ENCODE results near the gene OR51I2. TPM values are rescaled to one million over a fixed set of nuclear protein-coding genes. Genes with fewer than 3 reads are reported as not detected.

OR51I2 gene
- not detected in 2 replicates for total RNA-seq (ENCODE audit: low replicate concordance)

GRCh38 chr11:5449023-5449422 lies at the start of gene OR51I2:
TSS of gene OR51I2 (plus strand) at chr11:5449323. CDS start at chr11:5453489, 4,166 bp downstream.
- peaks cover 4% of the 10 kb centered on the region for H3K27me3 Mint-ChIP-seq (ENCODE audit: insufficient read depth, low read depth)
- no peak within 1 kb of the TSS for H3K27ac Mint-ChIP-seq
- no peak within 1 kb of the TSS for H3K4me3 Mint-ChIP-seq

GRCh38 chr11:5405173-5405572 lies 44.0 kb upstream of the OR51I2 start:
- Histone ChIP-seq H2AFZ (replicated peaks) (no peak overlapping the region), H3K4me3 (no peak overlapping the region), H3K4me1 (no peaks in the 10 kb centered on the region), H3K27ac (no peak overlapping the region), H3K4me2 (no peak overlapping the region), H3K36me3 (no peaks in the 10 kb centered on the region), H3F3A (ENCODE audit: low read depth) (no peaks in the 10 kb centered on the region), H4K20me1 (ENCODE audit: low read depth) (no peaks in the 10 kb centered on the region), H3K9ac (no peak overlapping the region), H3K27me3 (no peaks in the 10 kb centered on the region), H3K9me3 (ENCODE audit: low read depth) (no peaks in the 10 kb centered on the region), H3K79me2 (ENCODE audit: low read depth) (no peaks in the 10 kb centered on the region)
- no peak overlapping the region for H3K4me3 Mint-ChIP-seq
- no peak overlapping the region for H3K27ac Mint-ChIP-seq
- TF ChIP-seq EZH2phosphoT487 (IDR thresholded peaks at IDR 0.05) (no peak), CTCF (IDR thresholded peaks at IDR 0.05) (no peak), EZH2 (IDR thresholded peaks at IDR 0.05) (no peak)
- no peak for DNase-seq (ENCODE audit: low spot score)
- H3K4me1 Mint-ChIP-seq, result no peaks in the 10 kb centered on the region
- H3K27me3 Mint-ChIP-seq (ENCODE audit: insufficient read depth, low read depth), result no peaks in the 10 kb centered on the region
- H3K9me3 Mint-ChIP-seq, result no peaks in the 10 kb centered on the region
- H3K36me3 Mint-ChIP-seq, result no peaks in the 10 kb centered on the region

More at GRCh38 chr11:5449023-5449422, at the start of gene OR51I2:
- no peak within 1 kb of the TSS for H3K27ac ChIP-seq
- H3K36me3 ChIP-seq, result no peaks in the 10 kb centered on the region
- no peak within 1 kb of the TSS for H3K4me3 ChIP-seq
- H4K20me1 ChIP-seq (ENCODE audit: low read depth), result no peaks in the 10 kb centered on the region
- H3K9ac ChIP-seq, result no peak within 1 kb of the TSS
- H3K9me3 Mint-ChIP-seq, result no peaks in the 10 kb centered on the region
- DNase-seq (ENCODE audit: low spot score), result no peak
- H3K36me3 Mint-ChIP-seq, result no peaks in the 10 kb centered on the region
- H2AFZ ChIP-seq (replicated peaks), result no peak within 1 kb of the TSS
- no peak within 1 kb of the TSS for H3K4me2 ChIP-seq
- no peaks in the 10 kb centered on the region for H3K27me3 ChIP-seq
- H3K4me1 Mint-ChIP-seq, result no peaks in the 10 kb centered on the region
- H3K4me1 ChIP-seq, result no peaks in the 10 kb centered on the region
- no peaks in the 10 kb centered on the region for H3K9me3 ChIP-seq (ENCODE audit: low read depth)
- no peaks in the 10 kb centered on the region for H3F3A ChIP-seq (ENCODE audit: low read depth)
- no peaks in the 10 kb centered on the region for H3K79me2 ChIP-seq (ENCODE audit: low read depth)
- TF ChIP-seq EZH2phosphoT487 (IDR thresholded peaks at IDR 0.05) (no peak), CTCF (IDR thresholded peaks at IDR 0.05) (no peak), EZH2 (IDR thresholded peaks at IDR 0.05) (no peak)

GRCh38 chr11:5420993-5421392 lies 28.1 kb upstream of the OR51I2 start:
- Histone ChIP-seq H3K9me3 (ENCODE audit: low read depth) (no peaks in the 10 kb centered on the region), H2AFZ (replicated peaks) (no peak overlapping the region), H3K4me1 (no peaks in the 10 kb centered on the region), H3K79me2 (ENCODE audit: low read depth) (no peaks in the 10 kb centered on the region), H3K27me3 (no peaks in the 10 kb centered on the region), H3K4me3 (no peak overlapping the region), H3K27ac (no peak overlapping the region), H3K9ac (no peak overlapping the region), H4K20me1 (ENCODE audit: low read depth) (no peaks in the 10 kb centered on the region), H3K36me3 (no peaks in the 10 kb centered on the region), H3K4me2 (no peak overlapping the region), H3F3A (ENCODE audit: low read depth) (no peaks in the 10 kb centered on the region)
- Mint-ChIP-seq H3K36me3 (no peaks in the 10 kb centered on the region), H3K4me3 (no peak overlapping the region), H3K9me3 (no peaks in the 10 kb centered on the region), H3K27me3 (ENCODE audit: insufficient read depth, low read depth) (no peaks in the 10 kb centered on the region), H3K27ac (no peak overlapping the region), H3K4me1 (no peaks in the 10 kb centered on the region)
- TF ChIP-seq EZH2 (IDR thresholded peaks at IDR 0.05) (no peak), EZH2phosphoT487 (IDR thresholded peaks at IDR 0.05) (no peak), CTCF (IDR thresholded peaks at IDR 0.05) (peak; percentile 28)
- DNase-seq (ENCODE audit: low spot score), result peak; percentile 16
